SK-N-SH (cell line): ENCODE results near the gene HBZ.

Experiments used
- CTCF ChIP-seq: fragments of 200-600 bp; sonication (generic); IDR thresholded peaks from 2 replicates; pipeline ENCODE4 v1.6.1; 2017; ENCODE audit warnings: antibody characterized with exemption, mild to moderate bottlenecking, moderate library complexity
- EZH2phosphoT487 ChIP-seq: fragments of 200-600 bp; sonication (generic); IDR thresholded peaks from 2 replicates; pipeline ENCODE4 v1.6.1; 2017; ENCODE audit warnings: low read depth, mixed run types, mild to moderate bottlenecking, antibody characterized with exemption, moderate library complexity, borderline replicate concordance
- FOXM1 ChIP-seq: IDR thresholded peaks from 2 replicates; pipeline ENCODE4 v1.4.0; 2012; ENCODE audit warnings: low read depth, mild to moderate bottlenecking
- MXI1 ChIP-seq: IDR thresholded peaks from 2 replicates; pipeline ENCODE4 v1.6.1; 2012; ENCODE audit warnings: mild to moderate bottlenecking, low read depth, low read length, improper control_type of control experiment
- POLR2AphosphoS5 ChIP-seq: IDR thresholded peaks from 2 replicates; pipeline ENCODE4 v1.6.1; 2012; ENCODE audit warnings: low read depth, low read length
- SIN3A ChIP-seq: IDR thresholded peaks from 2 replicates; pipeline ENCODE4 v1.6.1; 2012; ENCODE audit warnings: low read depth, mild to moderate bottlenecking, low read length, moderate library complexity, borderline replicate concordance

GRCh38 chr16:181565-182021 lies 29.1 kb downstream of the HBZ start:
- TF ChIP-seq POLR2AphosphoS5 (peak; percentile 61; the same call in 1 of the 2 replicates), SIN3A (no peak; the same call in 1 of the 2 replicates), MXI1 (no peak), EZH2phosphoT487 (no peak), CTCF (peak; percentile 86), FOXM1 (no peak)
